IPS-15b (cell line): Measurements from ENCODE around the gene NAA10.

Experiments
- H3K27me3 ChIP-seq: one replicate; pipeline ENCODE4 v1.6.1; 2013; ENCODE audit warnings: low read length; ENCODE audit not compliant: control insufficient read depth, insufficient read depth
- H3K36me3 ChIP-seq: one replicate; pipeline ENCODE4 v1.6.1; 2013; ENCODE audit warnings: low read length; ENCODE audit not compliant: control insufficient read depth, insufficient read depth
- H3K4me1 ChIP-seq: one replicate; pipeline ENCODE4 v1.6.1; 2013; ENCODE audit warnings: mild to moderate bottlenecking, low read length; ENCODE audit not compliant: control insufficient read depth, insufficient read depth
- H3K4me3 ChIP-seq: one replicate; pipeline ENCODE4 v1.5.1; 2013; ENCODE audit warnings: low read depth, low read length
- H3K9ac ChIP-seq: one replicate; pipeline ENCODE4 v1.6.1; 2013; ENCODE audit warnings: low read depth, mild to moderate bottlenecking, low read length
- H3K9me3 ChIP-seq: one replicate; pipeline ENCODE4 v1.6.1; 2013; ENCODE audit warnings: mild to moderate bottlenecking, low read length; ENCODE audit not compliant: control insufficient read depth, insufficient read depth

Gene NAA10

GRCh38 chrX:153929576-153929975 lies 5.3 kb downstream of the NAA10 start:
- H3K27me3 ChIP-seq, result no peaks in the 10 kb centered on the region
- no peaks in the 10 kb centered on the region for H3K4me1 ChIP-seq
- no peak overlapping the region for H3K4me3 ChIP-seq
- H3K9me3 ChIP-seq, result no peaks in the 10 kb centered on the region
- H3K9ac ChIP-seq, result no peak overlapping the region
- H3K36me3 ChIP-seq, result peaks cover 24% of the 10 kb centered on the region

DNA sequence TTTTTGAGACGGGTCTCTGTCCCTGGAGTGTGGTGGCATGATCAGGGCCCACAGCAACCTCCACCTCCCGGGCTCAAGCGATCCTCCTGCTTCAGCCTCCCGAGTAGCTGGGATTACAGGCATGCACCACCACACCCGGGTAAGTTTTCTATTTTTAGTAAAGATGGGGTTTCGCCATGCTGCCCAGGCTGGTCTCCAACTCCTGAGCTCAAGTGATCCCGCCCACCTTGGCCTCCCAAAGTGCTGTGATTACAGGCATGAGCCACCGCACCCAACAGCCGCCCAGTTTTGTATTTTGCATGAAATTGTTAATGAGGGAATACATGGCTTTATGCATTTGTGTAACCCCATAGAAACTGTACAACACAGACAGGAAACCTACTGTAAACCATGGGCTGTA lies 6.0 kb downstream of the NAA10 start:
- Histone ChIP-seq H3K4me3 (peak overlapping the region; percentile 18), H3K9ac (no peak overlapping the region), H3K4me1 (no peaks in the 10 kb centered on the region), H3K9me3 (no peaks in the 10 kb centered on the region), H3K27me3 (no peaks in the 10 kb centered on the region), H3K36me3 (peaks cover 24% of the 10 kb centered on the region)

- Histone ChIP-seq H3K27me3 (no peaks in the 10 kb centered on the region), H3K36me3 (peaks cover 24% of the 10 kb centered on the region), H3K9ac (peak overlapping the region; percentile 70), H3K4me1 (no peaks in the 10 kb centered on the region), H3K9me3 (no peaks in the 10 kb centered on the region), H3K4me3 (peak overlapping the region; percentile 71)
Observed at GRCh38 chrX:153927922-153928760, 6.7 kb downstream of the NAA10 start.

GRCh38 chrX:153927672-153927921 lies 7.2 kb downstream of the NAA10 start:
- H3K4me1 ChIP-seq, result no peaks in the 10 kb centered on the region
- H3K9ac ChIP-seq, result peak overlapping the region; percentile 70
- peaks cover 24% of the 10 kb centered on the region for H3K36me3 ChIP-seq
- H3K27me3 ChIP-seq, result no peaks in the 10 kb centered on the region
- H3K4me3 ChIP-seq, result peak overlapping the region; percentile 71
- no peaks in the 10 kb centered on the region for H3K9me3 ChIP-seq

GRCh38 chrX:153926858-153927671 lies 7.8 kb downstream of the NAA10 start:
- H3K9me3 ChIP-seq, result no peaks in the 10 kb centered on the region
- H3K36me3 ChIP-seq, result peaks cover 20% of the 10 kb centered on the region
- no peaks in the 10 kb centered on the region for H3K27me3 ChIP-seq
- peak overlapping the region; percentile 70 for H3K9ac ChIP-seq
- H3K4me1 ChIP-seq, result no peaks in the 10 kb centered on the region
- H3K4me3 ChIP-seq, result peak overlapping the region; percentile 71

DNA sequence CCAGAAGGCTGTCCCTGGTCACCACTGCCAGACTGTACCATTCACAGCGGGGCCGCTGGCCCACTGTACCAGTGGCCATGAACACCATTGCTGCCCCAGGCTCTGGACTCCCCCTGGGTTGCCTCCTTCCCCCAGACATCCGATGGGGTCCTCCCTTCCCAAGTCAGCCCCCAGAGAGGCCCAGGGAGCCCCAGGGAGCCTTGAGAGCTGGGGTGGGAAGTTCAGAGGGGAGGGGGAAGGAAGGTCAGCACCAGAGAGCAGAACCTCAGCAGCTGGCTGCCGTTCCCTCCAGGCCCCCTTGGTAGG lies 8.3 kb downstream of the NAA10 start:
- H3K9me3 ChIP-seq, result no peaks in the 10 kb centered on the region
- H3K4me1 ChIP-seq, result no peaks in the 10 kb centered on the region
- peak overlapping the region; percentile 37 for H3K9ac ChIP-seq
- H3K27me3 ChIP-seq, result no peaks in the 10 kb centered on the region
- peaks cover 16% of the 10 kb centered on the region for H3K36me3 ChIP-seq
- H3K4me3 ChIP-seq, result peak overlapping the region; percentile 71

- Histone ChIP-seq H3K4me1 (no peaks in the 10 kb centered on the region), H3K27me3 (no peaks in the 10 kb centered on the region), H3K9me3 (no peaks in the 10 kb centered on the region), H3K4me3 (peak within 1 kb of the TSS; percentile 71), H3K36me3 (peaks cover 14% of the 10 kb centered on the region), H3K9ac (peak within 1 kb of the TSS; percentile 37)
Observed at GRCh38 chrX:153925739-153926551, 8.9 kb downstream of the NAA10 start, which contains the start of gene ARHGAP4. Gene ARHGAP4, minus strand, starts transcription at chrX:153926264. Its CDS starts 62 bp downstream, at chrX:153926202.

DNA sequence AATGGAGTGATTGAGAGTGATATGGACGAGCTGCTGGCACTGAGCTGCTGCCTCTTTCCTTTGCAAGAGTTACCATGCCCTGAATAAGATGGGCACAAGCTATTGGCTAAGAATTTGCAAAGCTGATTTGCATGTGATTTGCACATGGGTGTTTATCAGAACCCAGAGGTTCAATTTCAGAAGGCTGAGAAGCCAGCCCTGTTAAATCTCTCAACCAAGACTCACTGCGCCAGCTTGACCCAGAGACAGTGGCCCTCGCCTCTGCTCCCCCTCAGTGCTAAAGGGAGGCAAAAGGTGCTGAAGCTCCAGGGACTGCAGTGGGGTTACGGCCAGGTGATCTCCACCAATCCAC lies 9.5 kb downstream of the NAA10 start:
- Histone ChIP-seq H3K9ac (peak overlapping the region; percentile 26), H3K9me3 (no peaks in the 10 kb centered on the region), H3K4me1 (no peaks in the 10 kb centered on the region), H3K4me3 (peak overlapping the region; percentile 61), H3K27me3 (no peaks in the 10 kb centered on the region), H3K36me3 (peaks cover 8% of the 10 kb centered on the region)

- Histone ChIP-seq H3K9me3 (no peaks in the 10 kb centered on the region), H3K9ac (no peak overlapping the region), H3K27me3 (no peaks in the 10 kb centered on the region), H3K4me1 (no peaks in the 10 kb centered on the region), H3K4me3 (no peak overlapping the region), H3K36me3 (no peaks in the 10 kb centered on the region)
Observed at GRCh38 chrX:153924149-153924861, 10.5 kb downstream of the NAA10 start.

DNA sequence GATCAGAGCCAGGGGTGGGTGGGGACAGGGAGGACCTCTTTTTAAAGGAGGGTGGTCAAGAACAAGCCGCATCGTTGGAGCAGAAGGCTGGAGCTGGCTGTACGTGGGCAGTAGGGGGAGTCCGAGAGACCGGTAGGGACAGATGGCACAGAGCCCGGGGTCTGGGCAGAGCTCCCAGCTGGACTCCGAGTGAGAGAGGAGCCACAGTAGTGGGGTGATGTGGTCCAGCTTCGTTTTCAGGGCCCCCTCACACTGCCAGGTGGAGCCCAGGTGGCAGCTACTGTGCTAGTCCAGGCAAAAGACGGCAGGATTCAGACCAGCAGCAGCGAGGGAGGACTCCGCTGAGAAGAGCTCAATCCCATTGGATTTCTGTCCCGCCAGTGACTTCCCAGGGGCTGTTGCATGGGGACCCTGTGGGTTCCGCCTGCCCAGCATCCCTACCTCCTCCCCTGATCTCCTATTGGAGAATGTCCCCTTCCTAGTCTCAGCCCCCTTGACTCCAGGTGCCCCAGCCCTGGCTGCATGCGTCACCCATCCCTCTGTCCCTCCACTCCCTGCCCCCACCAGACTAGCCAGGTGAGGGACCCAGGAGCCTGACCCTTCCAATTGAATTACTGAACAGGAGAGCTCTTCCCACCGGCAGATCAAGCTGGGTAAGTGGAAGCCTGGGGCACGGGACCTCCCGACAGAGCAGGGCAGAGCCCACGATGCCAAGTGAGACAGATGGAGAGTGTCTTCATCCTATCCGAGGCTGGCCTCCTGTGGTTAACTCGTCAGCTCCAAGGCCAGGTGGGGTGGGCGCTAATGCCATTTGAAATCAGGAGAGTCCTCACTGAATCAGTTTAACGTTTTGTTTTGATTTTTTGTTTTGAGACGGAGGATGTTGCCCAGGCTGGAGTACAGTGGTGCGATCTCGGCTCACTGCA lies 11.6 kb downstream of the NAA10 start:
- Histone ChIP-seq H3K9ac (no peak overlapping the region), H3K9me3 (no peaks in the 10 kb centered on the region), H3K36me3 (peaks cover 5% of the 10 kb centered on the region)

More for the DNA sequence above, 11.6 kb downstream of the NAA10 start:
- no peaks in the 10 kb centered on the region for H3K27me3 ChIP-seq
- no peaks in the 10 kb centered on the region for H3K4me1 ChIP-seq
- no peak overlapping the region for H3K4me3 ChIP-seq
